ENCODE measurements around the gene MGARP. TPM values are rescaled to one million over a fixed set of nuclear protein-coding genes. Genes with fewer than 3 reads are reported as not detected.
"Not testable (repeated sequence)": the region's sequence is repeated elsewhere in the genome, so short reads cannot be mapped to it uniquely, and the experiment has no call there.

MGARP gene
- total RNA-seq, 2 experiments from 2014 or later: 0.19 to 0.38 TPM

- no peak overlapping the region for H3K4me3 Mint-ChIP-seq
- H3K27ac Mint-ChIP-seq: no peak overlapping the region
- DNase-seq: no peak
- H3K9me3 Mint-ChIP-seq: no peaks in the 10 kb centered on the region
- H3K4me1 Mint-ChIP-seq: peaks cover 12% of the 10 kb centered on the region
- H3K27me3 Mint-ChIP-seq: peaks cover 44% of the 10 kb centered on the region
- H3K36me3 Mint-ChIP-seq: no peaks in the 10 kb centered on the region
These were observed 5.2 kb downstream of the MGARP start for GRCh38 chr4:139274790-139275189.

DNA sequence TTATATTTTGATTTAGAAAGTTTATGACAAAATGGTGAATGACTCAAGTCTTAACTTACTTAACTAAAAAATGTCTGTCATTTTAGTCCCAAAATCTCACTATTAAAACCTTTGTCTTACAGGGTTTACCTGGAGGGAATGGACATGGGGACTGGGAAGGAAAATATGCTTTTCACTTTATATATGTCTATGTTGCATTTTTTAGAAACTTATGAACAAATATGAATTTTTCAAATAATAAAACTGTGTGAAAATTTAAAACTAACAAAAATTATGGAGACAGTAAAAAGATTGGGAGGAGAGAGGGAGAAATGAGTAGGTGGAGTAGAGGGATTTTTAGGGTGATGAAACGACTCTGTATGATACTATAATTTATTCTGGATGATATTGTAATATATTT lies 6.2 kb downstream of the MGARP start:
- peaks cover 35% of the 10 kb centered on the region for H3K27me3 Mint-ChIP-seq
- H3K4me3 Mint-ChIP-seq: no peak overlapping the region
- H3K9me3 Mint-ChIP-seq: no peaks in the 10 kb centered on the region
- H3K4me1 Mint-ChIP-seq: peaks cover 4% of the 10 kb centered on the region
- H3K27ac Mint-ChIP-seq: no peak overlapping the region
- DNase-seq: no peak
- H3K36me3 Mint-ChIP-seq: no peaks in the 10 kb centered on the region

GRCh38 chr4:139267301-139267700 lies 12.7 kb downstream of the MGARP start:
- no peak overlapping the region for H3K27ac Mint-ChIP-seq
- no peaks in the 10 kb centered on the region for H3K36me3 Mint-ChIP-seq
- H3K4me3 Mint-ChIP-seq: no peak overlapping the region
- peaks cover 3% of the 10 kb centered on the region for H3K27me3 Mint-ChIP-seq
- no peaks in the 10 kb centered on the region for H3K9me3 Mint-ChIP-seq
- DNase-seq: no peak
- peaks cover 19% of the 10 kb centered on the region for H3K4me1 Mint-ChIP-seq

DNA sequence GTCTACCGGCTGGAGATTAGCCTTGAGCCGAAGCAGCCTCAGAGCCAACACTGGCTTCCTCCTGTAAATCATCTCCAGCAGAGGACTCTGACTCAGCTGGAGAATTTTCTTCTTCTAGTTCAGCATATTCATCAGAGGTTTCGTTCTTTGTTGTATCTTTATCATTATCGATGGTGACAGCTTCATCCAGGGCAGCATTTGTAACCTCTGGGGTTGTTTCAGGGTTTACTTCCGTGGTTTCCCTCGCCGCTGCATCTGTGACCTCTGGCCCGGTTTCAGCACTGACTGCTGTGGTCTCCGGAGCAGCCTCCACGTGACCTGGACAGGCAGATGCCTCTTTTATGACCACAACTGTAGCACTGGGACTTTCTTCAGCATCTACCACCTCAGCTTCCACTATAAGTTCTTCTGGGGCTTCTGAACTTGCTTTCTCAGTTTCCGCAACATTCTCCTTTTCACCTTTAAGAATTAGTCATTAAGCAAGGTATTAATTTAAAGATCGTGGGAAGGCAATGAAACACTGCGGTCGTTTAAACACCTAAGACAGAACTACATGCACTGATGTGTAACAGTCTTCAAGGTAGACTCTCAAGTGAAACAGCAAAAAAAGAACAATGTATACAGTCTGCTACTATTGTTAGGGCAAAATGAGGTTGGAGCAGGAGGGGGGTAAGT lies 13.3 kb downstream of the MGARP start:
- Mint-ChIP-seq H3K4me3 (peak overlapping the region; percentile 44), H3K4me1 (peaks cover 19% of the 10 kb centered on the region), H3K36me3 (no peaks in the 10 kb centered on the region), H3K9me3 (no peaks in the 10 kb centered on the region), H3K27ac (peak overlapping the region; percentile 76), H3K27me3 (peaks cover 3% of the 10 kb centered on the region)
- peak; percentile 88 for DNase-seq

GRCh38 chr4:139266208-139266582 lies 13.8 kb downstream of the MGARP start:
- peaks cover 19% of the 10 kb centered on the region for H3K4me1 Mint-ChIP-seq
- DNase-seq: no peak
- H3K27ac Mint-ChIP-seq: no peak overlapping the region
- no peaks in the 10 kb centered on the region for H3K9me3 Mint-ChIP-seq
- H3K36me3 Mint-ChIP-seq: no peaks in the 10 kb centered on the region
- H3K27me3 Mint-ChIP-seq: peaks cover 3% of the 10 kb centered on the region
- peak overlapping the region; percentile 44 for H3K4me3 Mint-ChIP-seq

DNA sequence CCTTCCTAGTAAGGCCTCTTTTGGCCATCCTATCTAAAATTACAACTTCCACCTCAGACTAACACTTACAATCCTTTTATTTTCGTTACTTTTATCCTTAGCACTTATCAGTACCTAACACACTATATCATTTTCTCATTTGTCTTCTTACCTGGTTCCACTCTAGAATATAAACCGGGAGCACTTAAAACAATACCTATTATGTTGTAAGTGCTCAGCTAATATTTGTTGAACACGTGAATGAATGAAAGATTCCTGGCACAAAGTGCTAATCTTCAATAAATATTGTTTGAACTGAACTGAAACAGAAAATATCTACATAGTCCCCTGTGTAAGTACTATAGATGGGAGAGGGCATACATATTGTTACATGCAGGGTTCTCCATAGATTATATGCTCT lies 14.4 kb downstream of the MGARP start:
- H3K36me3 Mint-ChIP-seq: no peaks in the 10 kb centered on the region
- H3K4me1 Mint-ChIP-seq: peaks cover 19% of the 10 kb centered on the region
- H3K27me3 Mint-ChIP-seq: peaks cover 2% of the 10 kb centered on the region
- DNase-seq: no peak
- no peak overlapping the region for H3K4me3 Mint-ChIP-seq
- H3K9me3 Mint-ChIP-seq: no peaks in the 10 kb centered on the region
- H3K27ac Mint-ChIP-seq: no peak overlapping the region

DNA sequence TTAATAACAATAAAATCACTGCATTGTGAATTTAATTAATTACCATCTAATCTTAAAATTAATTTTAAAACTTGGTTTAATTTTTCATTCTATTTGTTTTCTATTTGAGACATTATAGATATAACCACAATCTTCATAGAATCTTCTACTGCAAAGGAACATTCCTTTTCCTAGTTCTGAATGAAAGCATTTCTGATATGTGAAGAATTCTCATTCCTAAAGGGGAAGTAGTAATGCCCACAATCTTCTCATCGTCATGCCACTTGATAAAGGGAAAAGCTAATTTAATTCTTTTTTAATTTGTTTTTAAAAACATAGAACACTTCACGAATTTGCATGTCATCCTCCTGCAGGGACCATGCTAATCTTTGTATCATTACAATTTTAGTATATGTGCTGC lies 23.7 kb downstream of the MGARP start:
- H3K27me3 Mint-ChIP-seq: no peaks in the 10 kb centered on the region
- H3K4me3 Mint-ChIP-seq: no peak overlapping the region
- no peaks in the 10 kb centered on the region for H3K4me1 Mint-ChIP-seq
- H3K9me3 Mint-ChIP-seq: no peaks in the 10 kb centered on the region
- no peak overlapping the region for H3K27ac Mint-ChIP-seq
- H3K36me3 Mint-ChIP-seq: no peaks in the 10 kb centered on the region
- DNase-seq: no peak

DNA sequence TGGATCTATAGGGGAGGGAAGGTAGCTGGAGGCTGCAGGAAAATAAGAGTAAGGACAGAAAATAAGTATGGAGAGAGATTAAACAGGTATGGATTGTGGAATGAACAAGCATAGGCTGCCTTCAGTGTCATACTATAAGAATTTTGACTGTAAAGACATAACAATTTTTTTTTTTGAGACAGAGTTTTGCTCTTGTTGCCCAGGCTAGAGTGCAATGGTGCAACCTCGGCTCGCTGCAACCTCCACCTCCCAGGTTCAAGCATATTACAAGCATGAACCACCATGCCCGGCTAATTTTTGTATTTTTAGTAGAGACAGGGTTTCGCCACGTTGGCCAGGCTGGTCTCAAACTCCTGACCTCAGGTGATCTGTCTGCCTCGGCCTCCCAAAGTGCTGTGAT lies 24.4 kb downstream of the MGARP start:
- H3K36me3 Mint-ChIP-seq, H3K27me3 Mint-ChIP-seq, H3K27ac Mint-ChIP-seq, H3K4me1 Mint-ChIP-seq, DNase-seq, H3K4me3 Mint-ChIP-seq, H3K9me3 Mint-ChIP-seq: not testable (repeated sequence)

- no peaks in the 10 kb centered on the region for H3K4me1 Mint-ChIP-seq
- H3K4me3 Mint-ChIP-seq: no peak overlapping the region
- no peaks in the 10 kb centered on the region for H3K27me3 Mint-ChIP-seq
- no peaks in the 10 kb centered on the region for H3K36me3 Mint-ChIP-seq
- no peaks in the 10 kb centered on the region for H3K9me3 Mint-ChIP-seq
- H3K27ac Mint-ChIP-seq: no peak overlapping the region
- DNase-seq: no peak
These were observed 26.3 kb downstream of the MGARP start for GRCh38 chr4:139253713-139254112.

- Mint-ChIP-seq H3K4me1 (no peaks in the 10 kb centered on the region), H3K36me3 (no peaks in the 10 kb centered on the region), H3K27me3 (no peaks in the 10 kb centered on the region), H3K9me3 (no peaks in the 10 kb centered on the region), H3K27ac (no peak overlapping the region), H3K4me3 (no peak overlapping the region)
- DNase-seq: no peak
These were observed 27.0 kb downstream of the MGARP start for GRCh38 chr4:139253046-139253445.

DNA sequence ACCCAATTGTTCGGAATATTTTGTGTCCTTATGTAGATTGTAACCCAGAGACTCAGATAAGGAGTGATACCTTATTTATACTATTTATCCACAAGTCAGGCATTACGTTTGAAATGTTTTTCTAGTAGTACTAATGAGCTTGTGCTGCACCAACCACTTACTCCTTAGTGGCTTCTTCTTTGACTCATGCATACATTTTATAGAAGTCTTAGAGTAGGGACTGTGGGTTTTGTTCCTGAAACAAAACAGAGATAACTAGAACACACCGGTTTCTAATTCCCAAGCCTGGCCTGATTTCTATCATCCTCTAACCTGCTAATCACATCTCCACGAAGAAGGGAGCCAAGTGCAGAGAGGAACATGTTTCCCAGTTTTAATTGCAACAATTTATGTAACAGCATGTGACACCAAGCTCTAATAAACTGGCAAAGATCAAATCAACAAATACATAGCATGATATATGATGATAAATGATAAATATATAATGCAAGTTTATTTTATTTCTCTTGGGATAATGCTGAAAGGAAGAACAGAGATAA lies 32.3 kb downstream of the MGARP start:
- no peak overlapping the region for H3K27ac Mint-ChIP-seq
- no peak for DNase-seq
- no peak overlapping the region for H3K4me3 Mint-ChIP-seq
- H3K36me3 Mint-ChIP-seq: no peaks in the 10 kb centered on the region
- H3K4me1 Mint-ChIP-seq: no peaks in the 10 kb centered on the region
- no peaks in the 10 kb centered on the region for H3K9me3 Mint-ChIP-seq
- H3K27me3 Mint-ChIP-seq: no peaks in the 10 kb centered on the region

DNA sequence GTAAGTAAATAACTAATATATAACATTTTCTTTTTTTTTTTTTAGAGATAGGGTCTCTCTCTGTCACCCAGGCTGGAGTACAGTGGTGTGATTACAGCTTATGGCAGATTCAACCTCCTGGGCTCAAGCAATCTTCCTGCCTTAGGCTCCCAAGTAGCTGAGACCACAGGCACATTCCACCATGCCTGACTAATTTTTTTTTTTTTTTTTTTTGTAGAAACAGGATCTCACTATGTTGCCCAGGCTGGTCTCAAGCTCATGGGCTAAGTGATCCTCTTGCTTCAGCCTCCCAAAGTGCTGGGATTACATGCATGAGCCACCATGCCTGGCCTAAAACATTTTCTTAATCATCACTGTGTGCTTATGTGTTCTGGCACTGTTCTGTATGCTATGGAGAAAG lies 32.8 kb downstream of the MGARP start:
- H3K27me3 Mint-ChIP-seq: no peaks in the 10 kb centered on the region
- H3K36me3 Mint-ChIP-seq: no peaks in the 10 kb centered on the region
- no peak for DNase-seq
- no peaks in the 10 kb centered on the region for H3K9me3 Mint-ChIP-seq
- H3K4me3 Mint-ChIP-seq: no peak overlapping the region
- no peak overlapping the region for H3K27ac Mint-ChIP-seq
- no peaks in the 10 kb centered on the region for H3K4me1 Mint-ChIP-seq

DNA sequence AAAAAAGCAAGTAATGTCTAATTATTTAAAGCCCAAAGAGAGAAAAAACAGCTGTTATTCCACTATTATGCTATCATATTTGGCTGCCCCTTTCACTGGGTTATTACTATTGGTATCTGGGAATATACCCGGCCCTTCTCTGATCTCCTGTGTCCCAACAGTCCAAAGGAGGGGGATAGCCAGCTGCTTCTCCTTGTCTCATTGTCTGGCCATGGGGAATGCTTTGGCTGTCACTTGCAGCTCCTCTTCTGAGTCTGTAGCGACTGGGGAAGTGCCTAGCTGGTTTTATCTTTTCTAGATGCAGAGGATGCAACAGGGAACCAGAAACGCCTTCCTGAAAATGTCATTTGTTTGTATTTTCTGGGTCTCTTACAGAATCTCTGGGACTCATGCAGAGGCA lies 33.9 kb downstream of the MGARP start:
- no peaks in the 10 kb centered on the region for H3K9me3 Mint-ChIP-seq
- H3K4me1 Mint-ChIP-seq: no peaks in the 10 kb centered on the region
- no peak overlapping the region for H3K4me3 Mint-ChIP-seq
- H3K27me3 Mint-ChIP-seq: no peaks in the 10 kb centered on the region
- H3K36me3 Mint-ChIP-seq: no peaks in the 10 kb centered on the region
- H3K27ac Mint-ChIP-seq: peak overlapping the region; percentile 13
- no peak for DNase-seq

DNA sequence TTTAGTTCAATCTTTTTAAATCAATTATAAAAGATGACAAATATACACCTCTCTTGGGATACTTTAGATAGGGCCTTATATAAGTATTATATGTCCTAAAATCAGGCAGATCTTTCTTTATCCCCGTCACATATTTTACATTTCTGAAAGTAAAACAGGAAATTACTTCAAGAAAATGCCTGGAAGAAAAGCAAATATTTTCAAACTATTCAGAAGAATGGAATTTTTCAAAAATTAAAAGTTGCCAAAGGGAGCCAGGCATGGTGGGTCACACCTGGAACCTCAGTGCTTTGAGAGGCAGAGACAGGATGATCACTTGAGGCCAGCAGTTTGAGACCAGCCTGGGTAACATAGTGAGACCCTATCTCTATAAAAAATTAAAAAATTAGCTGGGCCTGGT lies 34.4 kb downstream of the MGARP start:
- H3K4me3 Mint-ChIP-seq: no peak overlapping the region

DNA sequence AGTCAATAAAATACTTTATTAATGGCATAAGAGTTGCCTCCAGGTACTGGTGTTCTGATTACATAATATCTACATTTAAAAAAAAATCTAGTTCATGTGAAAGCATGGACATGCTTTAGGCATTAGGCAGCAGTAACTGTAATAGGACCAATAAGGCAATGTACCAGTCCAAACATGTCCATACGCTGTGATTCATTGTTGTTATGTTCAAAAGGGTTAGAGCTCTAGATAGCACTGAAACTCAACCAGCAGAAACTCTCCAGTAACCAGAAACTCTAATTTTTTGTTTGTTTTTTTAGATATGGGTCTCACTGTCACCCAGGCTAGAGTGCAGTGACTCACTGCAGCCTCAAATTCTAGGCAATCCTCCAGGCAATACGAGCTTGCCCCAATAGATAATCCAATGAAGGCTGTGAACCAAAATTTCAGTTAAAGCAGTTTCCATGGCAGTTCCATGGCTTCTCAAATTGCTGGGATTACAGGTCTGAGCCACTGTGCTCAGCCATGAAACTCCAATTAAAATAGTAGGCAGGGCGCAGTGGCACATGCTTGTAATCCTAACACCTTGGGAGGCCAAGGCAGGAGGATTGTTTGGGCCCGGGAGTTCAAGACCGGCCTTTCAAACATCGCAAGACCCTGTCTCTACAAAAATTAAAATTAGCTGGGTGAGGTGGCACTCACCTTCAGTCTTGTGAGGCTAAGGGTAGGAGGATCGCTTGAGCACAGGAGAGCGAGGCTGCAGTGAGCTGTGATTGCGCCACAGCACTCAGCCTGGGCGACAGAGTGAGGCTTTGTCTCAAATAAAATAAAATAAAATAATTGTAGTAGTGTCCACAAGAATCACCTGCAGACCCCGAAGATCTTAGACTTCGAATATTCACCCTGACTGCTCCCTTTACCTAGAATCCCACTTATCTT lies 36.3 kb downstream of the MGARP start:
- Mint-ChIP-seq H3K36me3 (no peaks in the 10 kb centered on the region), H3K9me3 (peaks cover 7% of the 10 kb centered on the region), H3K27ac (no peak overlapping the region), H3K4me1 (no peaks in the 10 kb centered on the region), H3K27me3 (no peaks in the 10 kb centered on the region), H3K4me3 (no peak overlapping the region)
- DNase-seq: no peak

More for the DNA sequence above, 34.4 kb downstream of the MGARP start:
- no peaks in the 10 kb centered on the region for H3K4me1 Mint-ChIP-seq
- no peak overlapping the region for H3K27ac Mint-ChIP-seq
- no peak for DNase-seq
- H3K27me3 Mint-ChIP-seq: no peaks in the 10 kb centered on the region
- H3K9me3 Mint-ChIP-seq: no peaks in the 10 kb centered on the region
- H3K36me3 Mint-ChIP-seq: no peaks in the 10 kb centered on the region
